Mammary epithelial cell (primary cell): ENCODE results near the gene TAOK2.

Source experiments
- CTCF ChIP-seq, 2 donors: IDR thresholded peaks in 1 of 2; conservative IDR thresholded peaks in 1 of 2; 2 replicates each; pipeline ENCODE4 v1.5.1; 2011 to 2012; ENCODE audit warnings: inconsistent platforms in 2 of 2, low read length in 2 of 2, mild to moderate bottlenecking in 2 of 2, control low read depth in 1 of 2, low read depth in 1 of 2; ENCODE audit not compliant: insufficient read depth in 1 of 2; ENCODE audit errors: extremely low read depth in 1 of 2
- EZH2 ChIP-seq: IDR thresholded peaks from 2 replicates; pipeline ENCODE4 v1.6.1; 2012; ENCODE audit warnings: low read length, inconsistent platforms, borderline replicate concordance

GRCh38 chr16:29982560-29983419, 9.1 kb downstream of the TAOK2 start:
- TF ChIP-seq CTCF (conservative IDR thresholded peaks at IDR 0.05 in 1 of 2, IDR thresholded peaks at IDR 0.05 in 1 of 2; ENCODE audit: extremely low read depth in 1 of 2, insufficient read depth in 1 of 2, low read depth in 1 of 2, low read length in 2 of 2), result no peak
- TF ChIP-seq EZH2, result no peak
